ENCODE results near the gene VSTM4.

- TF ChIP-seq CTCF (conservative IDR thresholded peaks at IDR 0.05; ENCODE audit: low read length) (no peak), EZH2phosphoT487 (IDR thresholded peaks at IDR 0.05; ENCODE audit: borderline replicate concordance, low read depth, low read length) (no peak)
These were observed 40.3 kb downstream of the VSTM4 start for GRCh38 chr10:49074836-49075682.
